ENCODE data around the gene SIPA1. TPM values are rescaled to one million over a fixed set of nuclear protein-coding genes. Genes with fewer than 3 reads are reported as not detected.

The SIPA1 gene
- total and polyA plus RNA-seq, 2 of the 13 experiments (the other 11 are each of a cell fraction or from before 2014, with no cell fraction given) = 5.8 to 7.7 TPM

- no peak for ATAC-seq
- in situ Hi-C loops (cut with HindIII; ENCODE audit: extremely low pct_ligation_motif_present, low pct_unique_long_range_greater_than_20kb) = no loop called here
- intact Hi-C loops (cut with micrococcal nuclease; ENCODE audit: unreplicated experiment) = no loop called here
- no peaks in the 10 kb centered on the region for H3K79me2 ChIP-seq (ENCODE audit: insufficient read depth, low read length)
- POLR2A ChIA-PET = interaction anchor here (1.1 to 4.3 kb wide), 7 partner anchors 8 to 132 kb away, joined by 3 to 78 read pairs (median 19); partner anchors contain the start of genes KAT5, OVOL1, RELA and SIPA1
- WGBS (ENCODE audit: low lambda C conversion rate) = 96% methylated on average over 12 of the region's 14 CpGs
- no peaks in the 10 kb centered on the region for H3K9me3 ChIP-seq (ENCODE audit: low read length)
- no peak for FAIRE-seq
- H2AFZ ChIP-seq (ENCODE audit: low read length) = no peak overlapping the region
- DNase-seq (ENCODE audit: low spot score) = no peak
- peaks cover 27 to 49% of the 10 kb centered on the region in 2 experiments for H3K36me3 ChIP-seq (replicated peaks in 1 of 2; ENCODE audit: control insufficient read depth in 1 of 2, insufficient read depth in 2 of 2, low read length in 2 of 2)
- H3K27me3 ChIP-seq (ENCODE audit: control insufficient read depth in 1 of 2, insufficient read depth in 2 of 2, low read length in 2 of 2) = no peaks in the 10 kb centered on the region
- H3K4me3 ChIP-seq (replicated peaks in 1 of 3; ENCODE audit: insufficient read depth in 1 of 3, low read depth in 2 of 3, low read length in 3 of 3) = no peak overlapping the region
- CTCF ChIA-PET (ENCODE audit: low intra/inter-chr PET ratio, low total read pairs) = no interaction called here
- H3K9ac ChIP-seq (ENCODE audit: insufficient read depth, low read depth, low read length) = 0 out of 2 replicates have a peak overlapping the region, but pooled peaks have one; percentile 89
- BruUV-seq (replicated peaks) = no TSS peak
- no peak overlapping the region for H3K4me2 ChIP-seq (ENCODE audit: low read depth, low read length)
- peaks cover 35% of the 10 kb centered on the region for H3K4me1 ChIP-seq (ENCODE audit: insufficient read depth, low read length)
- peak overlapping the region; percentile 98 for H3K27ac ChIP-seq (ENCODE audit: extremely low read length, insufficient read depth, low read length)
- no peaks in the 10 kb centered on the region for H4K20me1 ChIP-seq (ENCODE audit: insufficient read depth, low read length)
- no peak for TF ChIP-seq ATF7-NPFF (CRISPR knock-in tag; IDR thresholded peaks at IDR 0.05; ENCODE audit: low read depth)
- no peak for TF ChIP-seq CREM (IDR thresholded peaks at IDR 0.05)
- no peak for TF ChIP-seq CREM (CRISPR knock-in tag; IDR thresholded peaks at IDR 0.05)
- TF ChIP-seq AHR (CRISPR knock-in tag; IDR thresholded peaks at IDR 0.05) = no peak
- no peak for TF ChIP-seq DBP (CRISPR knock-in tag; IDR thresholded peaks at IDR 0.05; ENCODE audit: not compliant biosample characterization)
- TF ChIP-seq, protein P1, sequence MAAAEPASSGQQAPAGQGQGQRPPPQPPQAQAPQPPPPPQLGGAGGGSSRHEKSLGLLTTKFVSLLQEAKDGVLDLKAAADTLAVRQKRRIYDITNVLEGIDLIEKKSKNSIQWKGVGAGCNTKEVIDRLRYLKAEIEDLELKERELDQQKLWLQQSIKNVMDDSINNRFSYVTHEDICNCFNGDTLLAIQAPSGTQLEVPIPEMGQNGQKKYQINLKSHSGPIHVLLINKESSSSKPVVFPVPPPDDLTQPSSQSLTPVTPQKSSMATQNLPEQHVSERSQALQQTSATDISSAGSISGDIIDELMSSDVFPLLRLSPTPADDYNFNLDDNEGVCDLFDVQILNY (CRISPR knock-in tag; conservative IDR thresholded peaks at IDR 0.05) = no peak
- no peak for TF ChIP-seq ONECUT2 (CRISPR knock-in tag; IDR thresholded peaks at IDR 0.05)
- peak; percentile 77 for TF ChIP-seq AGO2 (optimal IDR thresholded peaks at IDR 0.05; ENCODE audit: low read depth, low read length)
- TF ChIP-seq RBFOX2 (IDR thresholded peaks at IDR 0.05; ENCODE audit: low read depth, low read length) = 0 out of 2 replicates have a peak, but pooled peaks have one; percentile 43
- TF ChIP-seq PBX3 (CRISPR knock-in tag; IDR thresholded peaks at IDR 0.05; ENCODE audit: borderline replicate concordance) = no peak
- TF ChIP-seq ZNF775 (CRISPR knock-in tag; IDR thresholded peaks at IDR 0.05; ENCODE audit: borderline replicate concordance) = no peak
- peak; percentile 52 for TF ChIP-seq ZFP36 (IDR thresholded peaks at IDR 0.05; ENCODE audit: borderline replicate concordance, low read depth, low read length, partially characterized antibody)
- no peak for TF ChIP-seq MIER2 (CRISPR knock-in tag; IDR thresholded peaks at IDR 0.05)
- TF ChIP-seq ZNF274 (CRISPR knock-in tag; IDR thresholded peaks at IDR 0.05) = no peak
- no peak for TF ChIP-seq NFATC3 (CRISPR knock-in tag; IDR thresholded peaks at IDR 0.05)
- TF ChIP-seq ZNF276 (CRISPR knock-in tag; IDR thresholded peaks at IDR 0.05; ENCODE audit: low read depth) = no peak
Measured at GRCh38 chr11:65654375-65655349, 16.8 kb downstream of the SIPA1 start.
